GM19467 (cell line): Measurements from ENCODE around the gene CNPY1.

Experiments
- ATAC-seq: cut with Tn5 transposase; IDR thresholded peaks from one replicate; pipeline ENCODE4 v1.9.1; 2021; ENCODE audit warnings: mild to moderate bottlenecking, moderate library complexity; ENCODE audit not compliant: unreplicated experiment

CNPY1 gene

GRCh38 chr7:155469311-155470185 is 76.8 kb downstream of the CNPY1 start:
- ATAC-seq = no peak

- ATAC-seq = no peak
Observed at GRCh38 chr7:155468785-155469148, 77.6 kb downstream of the CNPY1 start.

GRCh38 chr7:155467846-155468784 is 78.2 kb downstream of the CNPY1 start:
- ATAC-seq = no peak

GRCh38 chr7:155466814-155467733 is 79.3 kb downstream of the CNPY1 start:
- peak; percentile 68 for ATAC-seq

GRCh38 chr7:155466142-155466813 is 80.1 kb downstream of the CNPY1 start:
- no peak for ATAC-seq

- ATAC-seq = no peak
Observed at GRCh38 chr7:155465761-155466141, 80.6 kb downstream of the CNPY1 start.

GRCh38 chr7:155464948-155465739 is 81.2 kb downstream of the CNPY1 start:
- no peak for ATAC-seq

GRCh38 chr7:155464183-155464582 is 82.2 kb downstream of the CNPY1 start:
- no peak for ATAC-seq

- no peak for ATAC-seq
Observed at GRCh38 chr7:155463114-155463811, 83.1 kb downstream of the CNPY1 start.

- ATAC-seq = no peak
Observed at GRCh38 chr7:155462163-155462735, 84.1 kb downstream of the CNPY1 start.

GRCh38 chr7:155461631-155462030 is 84.7 kb downstream of the CNPY1 start:
- ATAC-seq = no peak

GRCh38 chr7:155460926-155461613 is 85.3 kb downstream of the CNPY1 start:
- ATAC-seq = no peak

- ATAC-seq = no peak
Observed at GRCh38 chr7:155459700-155460461, 86.5 kb downstream of the CNPY1 start.

GRCh38 chr7:155458878-155459699 is 87.3 kb downstream of the CNPY1 start:
- ATAC-seq = no peak

GRCh38 chr7:155458111-155458877 is 88.1 kb downstream of the CNPY1 start, which contains the start of gene EN2:
TSS of gene EN2 (plus strand) at chr7:155458129. CDS start at chr7:155458378, 249 bp downstream.
- ATAC-seq = no peak
